ENCODE measurements around the gene TPPP2.

TPPP2 gene

GRCh38 chr14:20989787-20990600, 40.0 kb upstream of the TPPP2 start, which contains the start of gene METTL17:
Gene METTL17 (plus strand): TSS chr14:20989980. CDS start chr14:20990003, 23 bp downstream.
- TF ChIP-seq CTCF (IDR thresholded peaks at IDR 0.05; ENCODE audit: insufficient read depth, low read depth, low read length, missing control alignments), result peak; percentile 48
- peak within 1 kb of the TSS; percentile 92 for H3K4me3 ChIP-seq (ENCODE audit: low read length)
- DNase-seq (ENCODE audit: low read depth), result peak; percentile 98

DNA sequence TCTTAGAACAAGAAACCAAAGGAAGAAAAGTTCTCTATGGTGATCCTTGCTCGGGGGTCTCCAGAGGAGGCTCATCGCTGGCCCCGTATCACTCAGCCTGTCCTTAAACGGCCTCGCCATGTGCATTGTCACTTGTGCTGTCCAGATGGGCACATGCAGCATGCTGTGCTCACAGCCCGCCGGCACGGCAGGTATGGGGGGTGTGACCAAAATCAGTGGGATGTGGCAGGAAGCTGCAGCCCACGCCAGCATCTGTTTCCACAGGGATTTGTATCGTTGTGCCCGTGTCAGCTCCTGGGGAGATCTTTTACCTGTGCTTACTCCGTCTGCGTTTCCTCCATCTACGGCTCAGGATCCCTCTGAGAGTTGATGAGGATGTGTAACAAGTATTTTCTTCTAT, 33.5 kb upstream of the TPPP2 start:
- no peak for TF ChIP-seq CTCF (IDR thresholded peaks at IDR 0.05; ENCODE audit: insufficient read depth, low read depth, low read length, missing control alignments)
- no peak overlapping the region for H3K4me3 ChIP-seq (ENCODE audit: low read length)
- DNase-seq (ENCODE audit: low read depth), result no peak

DNA sequence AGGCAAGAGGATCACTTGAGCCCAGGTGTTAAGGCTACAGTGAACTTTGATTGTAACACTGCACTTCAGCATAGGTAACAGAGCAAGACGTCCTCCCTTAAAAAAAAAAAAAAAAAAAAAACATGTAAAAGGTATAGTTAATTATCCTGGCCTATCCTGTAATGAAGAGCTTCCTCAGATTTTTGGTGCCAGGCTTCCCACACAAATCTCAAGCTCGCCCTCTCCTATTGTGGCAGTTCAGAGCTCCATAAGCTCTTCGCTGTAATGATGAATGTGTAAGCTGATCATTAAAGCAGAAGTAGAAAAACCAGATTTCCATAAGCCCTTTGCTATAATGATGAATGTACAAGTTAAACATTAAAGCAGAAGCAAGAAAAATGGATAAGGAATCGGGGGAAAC, 32.9 kb upstream of the TPPP2 start:
- no peak for TF ChIP-seq CTCF (IDR thresholded peaks at IDR 0.05; ENCODE audit: insufficient read depth, low read depth, low read length, missing control alignments)
- no peak overlapping the region for H3K4me3 ChIP-seq (ENCODE audit: low read length)
- DNase-seq (ENCODE audit: low read depth), result no peak

DNA sequence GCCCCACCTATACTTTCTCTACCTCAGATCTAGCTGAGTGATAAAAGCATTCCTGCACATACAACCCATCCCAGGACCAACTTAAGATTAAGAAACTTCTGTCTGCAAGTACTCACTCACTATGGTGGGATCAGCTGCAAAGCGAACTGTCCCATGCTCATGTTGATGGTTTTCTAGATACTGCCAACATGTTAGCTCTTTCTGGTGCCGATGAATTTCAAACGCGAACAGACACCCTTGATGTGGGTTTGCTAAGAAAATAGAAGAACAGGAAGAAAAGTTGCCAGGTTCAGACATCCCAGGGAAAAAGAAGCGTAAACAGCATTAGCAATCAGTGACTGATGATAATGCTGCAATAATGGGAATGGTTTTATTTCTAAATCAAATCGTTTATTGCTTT, 32.5 kb upstream of the TPPP2 start:
- DNase-seq (ENCODE audit: low read depth), result no peak
- no peak overlapping the region for H3K4me3 ChIP-seq (ENCODE audit: low read length)
- TF ChIP-seq CTCF (IDR thresholded peaks at IDR 0.05; ENCODE audit: insufficient read depth, low read depth, low read length, missing control alignments), result no peak

- DNase-seq (ENCODE audit: low read depth), result peak; percentile 71
- no peak for TF ChIP-seq CTCF (IDR thresholded peaks at IDR 0.05; ENCODE audit: insufficient read depth, low read depth, low read length, missing control alignments)
Observed at GRCh38 chr14:20998139-20998538, 31.9 kb upstream of the TPPP2 start.

DNA sequence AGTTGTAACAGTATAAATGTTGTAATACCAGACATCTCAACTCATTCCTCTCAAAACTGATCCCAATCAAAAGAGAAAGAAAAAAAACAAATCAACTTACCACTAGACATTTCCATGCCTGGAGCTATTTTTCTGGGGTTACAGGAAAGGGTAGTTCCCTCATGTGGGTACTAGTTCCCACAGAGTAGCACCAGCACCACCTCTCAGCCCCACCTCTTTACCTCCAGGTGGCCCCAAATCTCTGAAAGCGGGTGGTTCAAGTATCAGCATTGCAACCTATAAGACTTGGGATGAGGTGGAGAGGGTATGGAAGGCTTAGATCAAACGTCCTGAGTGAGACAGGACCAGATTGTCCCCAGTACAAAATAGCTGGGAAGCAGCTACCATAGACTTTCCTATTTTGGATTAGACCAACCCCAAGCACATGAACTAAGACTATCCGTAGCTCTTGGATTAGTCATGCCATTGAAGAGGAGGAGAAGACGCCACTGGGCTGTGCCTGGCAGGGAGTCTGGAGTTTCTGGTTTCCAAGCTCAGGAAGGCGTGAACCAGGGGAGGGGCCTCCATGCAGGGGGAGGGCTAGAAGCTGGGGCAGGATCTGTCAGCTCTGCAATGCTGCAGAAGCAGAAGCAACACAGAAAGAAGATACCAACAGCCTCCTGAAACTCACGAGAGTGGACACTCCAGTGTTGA, 31.2 kb upstream of the TPPP2 start, which contains the start of gene SLC39A2:
SLC39A2 (plus strand) TSS at position 620 of the 693 bp plus-strand sequence. CDS start 154 bp downstream, outside the sequence.
- TF ChIP-seq CTCF (IDR thresholded peaks at IDR 0.05; ENCODE audit: insufficient read depth, low read depth, low read length, missing control alignments), result no peak
- H3K4me3 ChIP-seq (ENCODE audit: low read length), result peak within 1 kb of the TSS; percentile 11
- peak; percentile 95 for DNase-seq (ENCODE audit: low read depth)

More at GRCh38 chr14:20998139-20998538, 31.9 kb upstream of the TPPP2 start:
- H3K4me3 ChIP-seq (ENCODE audit: low read length), result peak overlapping the region; percentile 2

All from epithelial cell of esophagus (primary cell).